Measurements from ENCODE around the gene MAP3K13.

MAP3K13 gene, protein sequence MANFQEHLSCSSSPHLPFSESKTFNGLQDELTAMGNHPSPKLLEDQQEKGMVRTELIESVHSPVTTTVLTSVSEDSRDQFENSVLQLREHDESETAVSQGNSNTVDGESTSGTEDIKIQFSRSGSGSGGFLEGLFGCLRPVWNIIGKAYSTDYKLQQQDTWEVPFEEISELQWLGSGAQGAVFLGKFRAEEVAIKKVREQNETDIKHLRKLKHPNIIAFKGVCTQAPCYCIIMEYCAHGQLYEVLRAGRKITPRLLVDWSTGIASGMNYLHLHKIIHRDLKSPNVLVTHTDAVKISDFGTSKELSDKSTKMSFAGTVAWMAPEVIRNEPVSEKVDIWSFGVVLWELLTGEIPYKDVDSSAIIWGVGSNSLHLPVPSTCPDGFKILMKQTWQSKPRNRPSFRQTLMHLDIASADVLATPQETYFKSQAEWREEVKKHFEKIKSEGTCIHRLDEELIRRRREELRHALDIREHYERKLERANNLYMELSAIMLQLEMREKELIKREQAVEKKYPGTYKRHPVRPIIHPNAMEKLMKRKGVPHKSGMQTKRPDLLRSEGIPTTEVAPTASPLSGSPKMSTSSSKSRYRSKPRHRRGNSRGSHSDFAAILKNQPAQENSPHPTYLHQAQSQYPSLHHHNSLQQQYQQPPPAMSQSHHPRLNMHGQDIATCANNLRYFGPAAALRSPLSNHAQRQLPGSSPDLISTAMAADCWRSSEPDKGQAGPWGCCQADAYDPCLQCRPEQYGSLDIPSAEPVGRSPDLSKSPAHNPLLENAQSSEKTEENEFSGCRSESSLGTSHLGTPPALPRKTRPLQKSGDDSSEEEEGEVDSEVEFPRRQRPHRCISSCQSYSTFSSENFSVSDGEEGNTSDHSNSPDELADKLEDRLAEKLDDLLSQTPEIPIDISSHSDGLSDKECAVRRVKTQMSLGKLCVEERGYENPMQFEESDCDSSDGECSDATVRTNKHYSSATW

GRCh38 chr3:185362850-185363661 is at the start of gene MAP3K13:
MAP3K13 (plus strand) TSS chr3:185363136; CDS start chr3:185428582, 65,446 bp downstream.
- Histone ChIP-seq H3K36me3 (ENCODE audit: control insufficient read depth in 2 of 2, insufficient read depth in 2 of 2, low read length in 2 of 2) (no peaks in the 10 kb centered on the region), H3K27ac (ENCODE audit: low read depth in 2 of 2, low read length in 2 of 2) (peak within 1 kb of the TSS; percentile 32 to 64), H3K27me3 (ENCODE audit: control insufficient read depth in 2 of 2, insufficient read depth in 2 of 2, low read length in 2 of 2) (no peaks in the 10 kb centered on the region), H3K9ac (ENCODE audit: low read depth in 1 of 2, low read length in 2 of 2) (peak within 1 kb of the TSS; percentile 21 to 44), H3K4me1 (ENCODE audit: control insufficient read depth in 2 of 2, insufficient read depth in 2 of 2, low read length in 2 of 2) (peaks cover 6% of the 10 kb centered on the region in 2 donors), H3K9me3 (ENCODE audit: control insufficient read depth in 2 of 2, low read length in 2 of 2) (no peaks in the 10 kb centered on the region), H3K4me3 (ENCODE audit: low read length in 2 of 2) (peak within 1 kb of the TSS; percentile 47 to 77)

DNA sequence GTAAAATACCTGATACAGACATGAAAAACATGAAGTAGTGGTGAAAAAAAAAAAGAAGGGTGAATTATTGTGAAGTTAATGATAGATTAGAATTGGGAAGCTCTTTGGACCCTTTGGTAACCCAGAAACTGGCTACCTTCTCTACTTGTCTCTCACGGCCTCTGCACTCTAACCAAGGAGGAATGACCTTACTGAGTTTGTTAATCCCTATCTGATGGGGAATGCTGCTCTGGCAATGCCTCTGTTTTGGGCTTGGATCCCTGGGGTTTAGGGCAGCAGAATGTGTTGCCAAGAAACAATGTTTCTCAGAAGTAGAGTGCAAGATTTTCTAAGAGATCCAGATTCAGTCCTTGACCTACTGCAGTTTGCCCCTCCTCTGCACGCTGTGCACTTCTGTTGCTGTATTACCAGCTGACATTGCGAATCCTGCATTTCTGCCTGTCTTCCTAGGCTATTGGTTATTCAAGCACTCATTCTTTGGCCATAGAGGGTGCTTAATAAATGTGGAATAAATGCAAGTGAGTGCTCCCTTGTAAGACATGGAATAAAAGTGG is 49.2 kb upstream of the MAP3K13 start:
- Histone ChIP-seq H3K27me3 (ENCODE audit: control insufficient read depth in 2 of 2, insufficient read depth in 2 of 2, low read length in 2 of 2) (no peaks in the 10 kb centered on the region), H3K27ac (ENCODE audit: low read depth in 2 of 2, low read length in 2 of 2) (no peak overlapping the region), H3K4me3 (ENCODE audit: low read length in 2 of 2) (no peak overlapping the region), H3K36me3 (ENCODE audit: control insufficient read depth in 2 of 2, insufficient read depth in 2 of 2, low read length in 2 of 2) (no peaks in the 10 kb centered on the region), H3K9me3 (ENCODE audit: control insufficient read depth in 2 of 2, low read length in 2 of 2) (peaks cover 0 to 2% of the 10 kb centered on the region in 2 donors), H3K4me1 (ENCODE audit: control insufficient read depth in 2 of 2, insufficient read depth in 2 of 2, low read length in 2 of 2) (peaks cover 3 to 6% of the 10 kb centered on the region in 2 donors), H3K9ac (ENCODE audit: low read depth in 1 of 2, low read length in 2 of 2) (no peak overlapping the region)

- no peak overlapping the region for H3K9ac ChIP-seq (ENCODE audit: low read depth in 1 of 2, low read length in 2 of 2)
- H3K27ac ChIP-seq (ENCODE audit: low read depth in 2 of 2, low read length in 2 of 2): peak overlapping the region in 1 of 2 donors; percentile 35
- H3K9me3 ChIP-seq (ENCODE audit: control insufficient read depth in 2 of 2, low read length in 2 of 2): no peaks in the 10 kb centered on the region
- H3K4me3 ChIP-seq (ENCODE audit: low read length in 2 of 2): peak overlapping the region; percentile 0 to 48
- H3K4me1 ChIP-seq (ENCODE audit: control insufficient read depth in 2 of 2, insufficient read depth in 2 of 2, low read length in 2 of 2): peaks cover 3 to 6% of the 10 kb centered on the region in 2 donors
- H3K36me3 ChIP-seq (ENCODE audit: control insufficient read depth in 2 of 2, insufficient read depth in 2 of 2, low read length in 2 of 2): no peaks in the 10 kb centered on the region
- H3K27me3 ChIP-seq (ENCODE audit: control insufficient read depth in 2 of 2, insufficient read depth in 2 of 2, low read length in 2 of 2): no peaks in the 10 kb centered on the region
Measured at GRCh38 chr3:185316740-185317412, 46.1 kb upstream of the MAP3K13 start.

GRCh38 chr3:185317674-185318073 is 45.3 kb upstream of the MAP3K13 start:
- no peaks in the 10 kb centered on the region for H3K27me3 ChIP-seq (ENCODE audit: control insufficient read depth in 2 of 2, insufficient read depth in 2 of 2, low read length in 2 of 2)
- H3K36me3 ChIP-seq (ENCODE audit: control insufficient read depth in 2 of 2, insufficient read depth in 2 of 2, low read length in 2 of 2): no peaks in the 10 kb centered on the region
- H3K9ac ChIP-seq (ENCODE audit: low read depth in 1 of 2, low read length in 2 of 2): no peak overlapping the region
- H3K9me3 ChIP-seq (ENCODE audit: control insufficient read depth in 2 of 2, low read length in 2 of 2): no peaks in the 10 kb centered on the region
- peak overlapping the region in 1 of 2 donors; percentile 35 for H3K27ac ChIP-seq (ENCODE audit: low read depth in 2 of 2, low read length in 2 of 2)
- H3K4me3 ChIP-seq (ENCODE audit: low read length in 2 of 2): peak overlapping the region in 1 of 2 donors; percentile 0
- peaks cover 6% of the 10 kb centered on the region in 2 donors for H3K4me1 ChIP-seq (ENCODE audit: control insufficient read depth in 2 of 2, insufficient read depth in 2 of 2, low read length in 2 of 2)

GRCh38 chr3:185318141-185318540 is 44.8 kb upstream of the MAP3K13 start:
- H3K4me1 ChIP-seq (ENCODE audit: control insufficient read depth in 2 of 2, insufficient read depth in 2 of 2, low read length in 2 of 2): peaks cover 6% of the 10 kb centered on the region in 2 donors
- H3K36me3 ChIP-seq (ENCODE audit: control insufficient read depth in 2 of 2, insufficient read depth in 2 of 2, low read length in 2 of 2): no peaks in the 10 kb centered on the region
- H3K4me3 ChIP-seq (ENCODE audit: low read length in 2 of 2): no peak overlapping the region
- no peak overlapping the region for H3K27ac ChIP-seq (ENCODE audit: low read depth in 2 of 2, low read length in 2 of 2)
- H3K27me3 ChIP-seq (ENCODE audit: control insufficient read depth in 2 of 2, insufficient read depth in 2 of 2, low read length in 2 of 2): no peaks in the 10 kb centered on the region
- H3K9ac ChIP-seq (ENCODE audit: low read depth in 1 of 2, low read length in 2 of 2): no peak overlapping the region
- H3K9me3 ChIP-seq (ENCODE audit: control insufficient read depth in 2 of 2, low read length in 2 of 2): no peaks in the 10 kb centered on the region

DNA sequence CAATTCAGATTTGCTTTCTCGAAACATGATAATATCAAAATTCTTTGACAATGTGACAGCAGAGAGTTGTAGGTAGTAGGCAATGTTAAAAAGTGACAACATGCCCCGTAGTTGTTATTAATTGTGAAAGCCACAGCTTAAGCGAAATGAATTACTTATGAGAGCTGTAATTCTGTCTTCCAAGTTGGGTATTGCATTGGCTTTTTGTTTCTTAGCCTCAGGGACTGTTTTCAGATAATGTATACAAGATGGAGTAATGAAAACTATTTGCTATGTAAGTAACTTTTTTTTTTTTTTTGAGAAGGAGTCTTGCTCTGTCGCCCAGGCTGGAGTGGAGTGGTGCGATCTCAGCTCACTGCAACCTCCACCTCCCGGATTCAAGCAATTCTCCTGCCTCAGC is 43.1 kb upstream of the MAP3K13 start:
- Histone ChIP-seq H3K27ac (ENCODE audit: low read depth in 2 of 2, low read length in 2 of 2) (no peak overlapping the region), H3K9me3 (ENCODE audit: control insufficient read depth in 2 of 2, low read length in 2 of 2) (no peaks in the 10 kb centered on the region), H3K4me1 (ENCODE audit: control insufficient read depth in 2 of 2, insufficient read depth in 2 of 2, low read length in 2 of 2) (peaks cover 6% of the 10 kb centered on the region in 2 donors), H3K36me3 (ENCODE audit: control insufficient read depth in 2 of 2, insufficient read depth in 2 of 2, low read length in 2 of 2) (no peaks in the 10 kb centered on the region), H3K27me3 (ENCODE audit: control insufficient read depth in 2 of 2, insufficient read depth in 2 of 2, low read length in 2 of 2) (no peaks in the 10 kb centered on the region), H3K4me3 (ENCODE audit: low read length in 2 of 2) (no peak overlapping the region), H3K9ac (ENCODE audit: low read depth in 1 of 2, low read length in 2 of 2) (no peak overlapping the region)

- H3K9ac ChIP-seq (ENCODE audit: low read depth in 1 of 2, low read length in 2 of 2): no peak overlapping the region
- peaks cover 8 to 9% of the 10 kb centered on the region in 2 donors for H3K4me1 ChIP-seq (ENCODE audit: control insufficient read depth in 2 of 2, insufficient read depth in 2 of 2, low read length in 2 of 2)
- H3K27me3 ChIP-seq (ENCODE audit: control insufficient read depth in 2 of 2, insufficient read depth in 2 of 2, low read length in 2 of 2): no peaks in the 10 kb centered on the region
- no peaks in the 10 kb centered on the region for H3K9me3 ChIP-seq (ENCODE audit: control insufficient read depth in 2 of 2, low read length in 2 of 2)
- H3K4me3 ChIP-seq (ENCODE audit: low read length in 2 of 2): no peak overlapping the region
- H3K36me3 ChIP-seq (ENCODE audit: control insufficient read depth in 2 of 2, insufficient read depth in 2 of 2, low read length in 2 of 2): no peaks in the 10 kb centered on the region
- H3K27ac ChIP-seq (ENCODE audit: low read depth in 2 of 2, low read length in 2 of 2): no peak overlapping the region
Measured at GRCh38 chr3:185320949-185321348, 42.0 kb upstream of the MAP3K13 start.

DNA sequence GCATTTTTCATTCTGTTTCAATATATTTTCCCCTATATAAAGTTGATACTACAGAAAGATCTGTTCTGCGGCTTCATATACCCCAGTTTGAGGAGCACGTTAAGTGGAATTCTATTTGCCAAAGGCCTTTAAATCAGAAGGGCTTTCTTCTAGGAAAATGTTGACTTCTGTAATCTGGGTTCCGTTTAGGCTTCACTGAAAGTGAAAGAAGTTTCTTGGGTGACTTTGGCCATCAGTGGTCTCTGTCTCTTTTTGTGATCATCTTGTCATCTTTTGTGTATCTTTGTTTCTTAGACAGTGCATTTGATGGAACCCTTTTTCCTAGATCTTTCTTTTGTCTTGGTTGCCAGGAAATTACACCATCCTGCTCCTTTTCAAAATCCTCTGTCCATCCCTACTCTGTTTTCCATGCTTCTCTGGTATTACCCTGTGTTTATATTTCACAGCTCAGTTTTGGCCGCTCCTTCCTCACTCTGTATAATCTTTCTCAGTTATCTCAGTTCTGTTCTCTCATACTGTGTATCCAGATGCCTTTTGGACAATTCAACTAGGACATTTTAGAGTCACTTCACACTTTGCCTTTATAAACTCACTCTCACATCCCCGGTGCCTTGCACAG is 40.7 kb upstream of the MAP3K13 start:
- H3K4me3 ChIP-seq (ENCODE audit: low read length in 2 of 2): peak overlapping the region in 1 of 2 donors; percentile 16
- no peak overlapping the region for H3K9ac ChIP-seq (ENCODE audit: low read depth in 1 of 2, low read length in 2 of 2)
- H3K4me1 ChIP-seq (ENCODE audit: control insufficient read depth in 2 of 2, insufficient read depth in 2 of 2, low read length in 2 of 2): peaks cover 11 to 14% of the 10 kb centered on the region in 2 donors
- no peak overlapping the region for H3K27ac ChIP-seq (ENCODE audit: low read depth in 2 of 2, low read length in 2 of 2)
- H3K36me3 ChIP-seq (ENCODE audit: control insufficient read depth in 2 of 2, insufficient read depth in 2 of 2, low read length in 2 of 2): no peaks in the 10 kb centered on the region
- H3K27me3 ChIP-seq (ENCODE audit: control insufficient read depth in 2 of 2, insufficient read depth in 2 of 2, low read length in 2 of 2): no peaks in the 10 kb centered on the region
- H3K9me3 ChIP-seq (ENCODE audit: control insufficient read depth in 2 of 2, low read length in 2 of 2): no peaks in the 10 kb centered on the region

Data from mucosa of rectum (tissue), 2 donors.